ENCODE results near the gene WSCD2. TPM values are rescaled to one million over a fixed set of nuclear protein-coding genes. Genes with fewer than 3 reads are reported as not detected.

Gene WSCD2
- total and polyA plus RNA-seq, 2 of the 4 experiments (the other 2 are of a cell fraction) = not detected

- in situ Hi-C loops (cut with MboI; ENCODE audit: low sequenced_read_pairs) (no loop called here), dilution Hi-C loops (cut with HindIII; ENCODE audit: low sequenced_read_pairs, unreplicated experiment) (no loop called here), intact Hi-C loops (cut with micrococcal nuclease) (no loop called here)
- H3K27ac ChIP-seq (ENCODE audit: insufficient read depth, low read length) = no peak overlapping the region
- H3K9me3 ChIP-seq (ENCODE audit: control insufficient read depth, insufficient read depth, low read length) = no peaks in the 10 kb centered on the region
- no peak overlapping the region for H2AK5ac ChIP-seq (ENCODE audit: low read depth, low read length)
- H2BK15ac ChIP-seq (ENCODE audit: low read depth, low read length) = no peak overlapping the region
- no peak overlapping the region for H2AFZ ChIP-seq (replicated peaks; ENCODE audit: low read length, poor library complexity)
- no peak overlapping the region for H3K56ac ChIP-seq (ENCODE audit: extremely low read depth, insufficient read depth, low read length)
- ChIA-PET CTCF (no interaction called here), POLR2A (ENCODE audit: unreplicated experiment) (no interaction called here)
- H3K14ac ChIP-seq (replicated peaks; ENCODE audit: low read depth, low read length) = no peak overlapping the region
- TF ChIP-seq CHD1 (IDR thresholded peaks at IDR 0.05; ENCODE audit: low read depth, low read length) (no peak), USF2 (IDR thresholded peaks at IDR 0.05; ENCODE audit: low read depth, low read length) (no peak), MAZ (IDR thresholded peaks at IDR 0.05; ENCODE audit: borderline replicate concordance, low read depth, low read length) (no peak), BHLHE40 (IDR thresholded peaks at IDR 0.05; ENCODE audit: low read depth, low read length) (no peak), MXI1 (IDR thresholded peaks at IDR 0.05; ENCODE audit: borderline replicate concordance, low read depth, low read length) (no peak), SMC3 (IDR thresholded peaks at IDR 0.05; ENCODE audit: low read depth, low read length) (no peak), RFX5 (IDR thresholded peaks at IDR 0.05; ENCODE audit: low read depth, low read length) (no peak), RCOR1 (IDR thresholded peaks at IDR 0.05; ENCODE audit: insufficient replicate concordance, low read length) (no peak), CEBPB (IDR thresholded peaks at IDR 0.05; ENCODE audit: low read depth, low read length) (no peak), RAD21 (IDR thresholded peaks at IDR 0.05; ENCODE audit: low read length) (no peak), POLR2A (IDR thresholded peaks at IDR 0.05; ENCODE audit: low read depth, low read length) (no peak), NFE2L2 (IDR thresholded peaks at IDR 0.05; ENCODE audit: low read depth, low read length) (no peak), FOS (IDR thresholded peaks at IDR 0.05; ENCODE audit: low read depth, low read length) (no peak), MAFK (IDR thresholded peaks at IDR 0.05; ENCODE audit: low read depth, low read length) (no peak)
- TF ChIP-seq, protein P1, sequence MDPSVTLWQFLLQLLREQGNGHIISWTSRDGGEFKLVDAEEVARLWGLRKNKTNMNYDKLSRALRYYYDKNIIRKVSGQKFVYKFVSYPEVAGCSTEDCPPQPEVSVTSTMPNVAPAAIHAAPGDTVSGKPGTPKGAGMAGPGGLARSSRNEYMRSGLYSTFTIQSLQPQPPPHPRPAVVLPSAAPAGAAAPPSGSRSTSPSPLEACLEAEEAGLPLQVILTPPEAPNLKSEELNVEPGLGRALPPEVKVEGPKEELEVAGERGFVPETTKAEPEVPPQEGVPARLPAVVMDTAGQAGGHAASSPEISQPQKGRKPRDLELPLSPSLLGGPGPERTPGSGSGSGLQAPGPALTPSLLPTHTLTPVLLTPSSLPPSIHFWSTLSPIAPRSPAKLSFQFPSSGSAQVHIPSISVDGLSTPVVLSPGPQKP (IDR thresholded peaks at IDR 0.05; ENCODE audit: borderline replicate concordance, low read depth, low read length) = no peak
- TF ChIP-seq, protein P2, sequence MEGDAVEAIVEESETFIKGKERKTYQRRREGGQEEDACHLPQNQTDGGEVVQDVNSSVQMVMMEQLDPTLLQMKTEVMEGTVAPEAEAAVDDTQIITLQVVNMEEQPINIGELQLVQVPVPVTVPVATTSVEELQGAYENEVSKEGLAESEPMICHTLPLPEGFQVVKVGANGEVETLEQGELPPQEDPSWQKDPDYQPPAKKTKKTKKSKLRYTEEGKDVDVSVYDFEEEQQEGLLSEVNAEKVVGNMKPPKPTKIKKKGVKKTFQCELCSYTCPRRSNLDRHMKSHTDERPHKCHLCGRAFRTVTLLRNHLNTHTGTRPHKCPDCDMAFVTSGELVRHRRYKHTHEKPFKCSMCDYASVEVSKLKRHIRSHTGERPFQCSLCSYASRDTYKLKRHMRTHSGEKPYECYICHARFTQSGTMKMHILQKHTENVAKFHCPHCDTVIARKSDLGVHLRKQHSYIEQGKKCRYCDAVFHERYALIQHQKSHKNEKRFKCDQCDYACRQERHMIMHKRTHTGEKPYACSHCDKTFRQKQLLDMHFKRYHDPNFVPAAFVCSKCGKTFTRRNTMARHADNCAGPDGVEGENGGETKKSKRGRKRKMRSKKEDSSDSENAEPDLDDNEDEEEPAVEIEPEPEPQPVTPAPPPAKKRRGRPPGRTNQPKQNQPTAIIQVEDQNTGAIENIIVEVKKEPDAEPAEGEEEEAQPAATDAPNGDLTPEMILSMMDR (conservative IDR thresholded peaks at IDR 0.05; ENCODE audit: low read depth, low read length) = no peak
- no peak overlapping the region for H3K18ac ChIP-seq (ENCODE audit: low read depth, low read length)
- no peak overlapping the region for H2AK9ac ChIP-seq (replicated peaks; ENCODE audit: low read depth, low read length, poor library complexity)
- H4K8ac ChIP-seq (ENCODE audit: low read depth in 2 of 2, low read length in 2 of 2) = no peak overlapping the region
- no peaks in the 10 kb centered on the region for H3K36me3 ChIP-seq (ENCODE audit: control insufficient read depth, insufficient read depth, low read length)
- no peaks in the 10 kb centered on the region for H4K20me1 ChIP-seq (ENCODE audit: insufficient read depth, low read length)
- no peak overlapping the region for H4K91ac ChIP-seq (ENCODE audit: insufficient read depth, low read depth, low read length)
- no peaks in the 10 kb centered on the region for H3K4me1 ChIP-seq (ENCODE audit: control insufficient read depth, insufficient read depth, low read length)
- no CpG with 5 or more reads among the region's 1 CpG for WGBS, 2 experiments (ENCODE audit: extremely low coverage in 2 of 2, insufficient read length in 1 of 2)
- H3K9ac ChIP-seq (ENCODE audit: low read depth, low read length) = no peak overlapping the region
- DNase-seq = no peak
- no peaks in the 10 kb centered on the region for H3K79me1 ChIP-seq (ENCODE audit: low read depth in 1 of 2, low read length in 2 of 2)
- no peak overlapping the region for H3K4me2 ChIP-seq (ENCODE audit: low read depth, low read length)
- no peak overlapping the region for H2BK120ac ChIP-seq (ENCODE audit: low read depth, low read length)
- H3K9me1 ChIP-seq (ENCODE audit: insufficient read depth, low read length) = no peaks in the 10 kb centered on the region
- no TSS peak for BruUV-seq (replicated peaks)
- ATAC-seq (ENCODE audit: low read depth) = no peak
- H2BK5ac ChIP-seq (ENCODE audit: low read depth, low read length, poor library complexity, severe bottlenecking) = no peak overlapping the region
- no peak overlapping the region for H3K4me3 ChIP-seq (ENCODE audit: insufficient read depth, low read depth, low read length)
- H4K5ac ChIP-seq (ENCODE audit: low read depth, low read length) = no peak overlapping the region
- H3K23ac ChIP-seq (ENCODE audit: low read depth, low read length) = no peak overlapping the region
- H3K27me3 ChIP-seq (ENCODE audit: control insufficient read depth, insufficient read depth, low read length) = no peaks in the 10 kb centered on the region
- H3K4ac ChIP-seq (ENCODE audit: low read depth, low read length) = no peak overlapping the region
- no peak overlapping the region for H2BK20ac ChIP-seq (ENCODE audit: low read depth, low read length)
Observed at GRCh38 chr12:108185002-108185401, 55.9 kb downstream of the WSCD2 start.

Measured in IMR-90 (cell line).